Tibial nerve (tissue), 4 donors: ENCODE results near the gene TEX28.

Experiments
- EP300 ChIP-seq, 2 donors: sonication (generic); formaldehyde crosslinking; IDR thresholded peaks; one replicate each; pipeline ENCODE4 v1.6.1; 2017; ENCODE audit warnings: antibody characterized with exemption in 2 of 2, mild to moderate bottlenecking in 1 of 2
- POLR2A ChIP-seq, 2 donors: fragments of 450-650 bp; IDR thresholded peaks; one replicate each; pipeline ENCODE4 v1.6.1; 2017; ENCODE audit warnings: antibody characterized with exemption in 2 of 2, mild to moderate bottlenecking in 2 of 2, moderate library complexity in 2 of 2
- TF ChIP-seq, protein P1 (sequence below), 5 experiments: fragments of 200-600 bp in 3 of 5; fragments of 450-650 bp in 2 of 5; sonication (generic) in 3 of 5; IDR thresholded peaks; one replicate each; pipeline ENCODE4 v1.5.1; 2016 to 2019; ENCODE audit warnings: antibody characterized with exemption in 5 of 5, mild to moderate bottlenecking in 3 of 5, moderate library complexity in 2 of 5

DNA sequence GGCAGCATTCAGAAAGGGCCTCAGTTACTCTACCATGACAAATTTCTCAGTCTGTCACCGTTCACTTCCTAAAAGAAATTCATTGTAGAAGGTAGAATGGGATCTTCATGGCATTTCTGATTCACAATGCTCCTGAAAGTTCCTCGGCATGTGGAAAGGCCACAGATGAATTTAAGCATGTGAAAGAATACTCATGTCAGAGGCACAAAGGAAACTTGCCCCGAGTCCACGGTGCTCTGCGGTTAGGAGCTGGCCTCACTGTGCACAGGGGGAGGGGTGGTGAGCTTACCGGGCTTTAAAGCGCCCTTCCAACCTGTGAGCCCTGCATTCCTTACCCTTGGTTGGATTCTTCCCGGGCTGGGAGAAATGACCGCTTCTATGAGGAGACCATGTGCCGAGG lies 9.9 kb upstream of the TEX28 start:
- TF ChIP-seq, protein P1, sequence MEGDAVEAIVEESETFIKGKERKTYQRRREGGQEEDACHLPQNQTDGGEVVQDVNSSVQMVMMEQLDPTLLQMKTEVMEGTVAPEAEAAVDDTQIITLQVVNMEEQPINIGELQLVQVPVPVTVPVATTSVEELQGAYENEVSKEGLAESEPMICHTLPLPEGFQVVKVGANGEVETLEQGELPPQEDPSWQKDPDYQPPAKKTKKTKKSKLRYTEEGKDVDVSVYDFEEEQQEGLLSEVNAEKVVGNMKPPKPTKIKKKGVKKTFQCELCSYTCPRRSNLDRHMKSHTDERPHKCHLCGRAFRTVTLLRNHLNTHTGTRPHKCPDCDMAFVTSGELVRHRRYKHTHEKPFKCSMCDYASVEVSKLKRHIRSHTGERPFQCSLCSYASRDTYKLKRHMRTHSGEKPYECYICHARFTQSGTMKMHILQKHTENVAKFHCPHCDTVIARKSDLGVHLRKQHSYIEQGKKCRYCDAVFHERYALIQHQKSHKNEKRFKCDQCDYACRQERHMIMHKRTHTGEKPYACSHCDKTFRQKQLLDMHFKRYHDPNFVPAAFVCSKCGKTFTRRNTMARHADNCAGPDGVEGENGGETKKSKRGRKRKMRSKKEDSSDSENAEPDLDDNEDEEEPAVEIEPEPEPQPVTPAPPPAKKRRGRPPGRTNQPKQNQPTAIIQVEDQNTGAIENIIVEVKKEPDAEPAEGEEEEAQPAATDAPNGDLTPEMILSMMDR (IDR thresholded peaks at IDR 0.05): no peak
- no peak for TF ChIP-seq POLR2A (IDR thresholded peaks at IDR 0.05)
- TF ChIP-seq EP300 (IDR thresholded peaks at IDR 0.05): no peak
